ENCODE measurements around the gene ST3GAL4.

ST3GAL4 gene

GRCh38 chr11:126336138-126336541, 19.3 kb upstream of the ST3GAL4 start:
- DNase-seq (ENCODE audit: low spot score) = no peak
- in situ Hi-C loops (cut with MboI; ENCODE audit: low sequenced_read_pairs, unreplicated experiment) = no loop called here

GRCh38 chr11:126336671-126337101, 18.8 kb upstream of the ST3GAL4 start:
- in situ Hi-C loops (cut with MboI; ENCODE audit: low sequenced_read_pairs, unreplicated experiment) = no loop called here
- TF ChIP-seq CTCF (IDR thresholded peaks at IDR 0.05; ENCODE audit: borderline replicate concordance, control extremely low read depth, extremely low read depth, insufficient read depth, missing control alignments) = no peak
- no peak for DNase-seq (ENCODE audit: low spot score)

More at GRCh38 chr11:126336138-126336541, 19.3 kb upstream of the ST3GAL4 start:
- no peak for TF ChIP-seq CTCF (IDR thresholded peaks at IDR 0.05; ENCODE audit: borderline replicate concordance, control extremely low read depth, extremely low read depth, insufficient read depth, missing control alignments)

DNA sequence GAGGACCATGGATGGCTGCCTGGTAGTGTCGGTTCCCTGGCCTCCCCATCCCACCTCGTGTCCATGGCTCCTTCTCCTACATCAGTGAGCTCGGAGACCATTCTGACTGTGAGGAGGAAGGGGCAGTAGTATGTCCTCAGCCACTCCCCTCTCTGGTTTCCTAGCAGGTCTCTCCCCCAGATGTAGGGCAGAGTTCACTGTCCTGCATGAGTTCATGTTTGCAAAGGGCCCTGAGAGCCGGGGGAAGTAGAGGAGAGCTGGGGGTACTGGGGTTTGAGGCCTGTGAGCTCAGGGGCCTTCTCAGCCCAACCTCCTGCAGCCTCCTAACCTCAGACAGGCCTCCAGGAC, 18.4 kb upstream of the ST3GAL4 start:
- in situ Hi-C loops (cut with MboI; ENCODE audit: low sequenced_read_pairs, unreplicated experiment) = no loop called here
- DNase-seq (ENCODE audit: low spot score) = no peak
- no peak for TF ChIP-seq CTCF (IDR thresholded peaks at IDR 0.05; ENCODE audit: borderline replicate concordance, control extremely low read depth, extremely low read depth, insufficient read depth, missing control alignments)

DNA sequence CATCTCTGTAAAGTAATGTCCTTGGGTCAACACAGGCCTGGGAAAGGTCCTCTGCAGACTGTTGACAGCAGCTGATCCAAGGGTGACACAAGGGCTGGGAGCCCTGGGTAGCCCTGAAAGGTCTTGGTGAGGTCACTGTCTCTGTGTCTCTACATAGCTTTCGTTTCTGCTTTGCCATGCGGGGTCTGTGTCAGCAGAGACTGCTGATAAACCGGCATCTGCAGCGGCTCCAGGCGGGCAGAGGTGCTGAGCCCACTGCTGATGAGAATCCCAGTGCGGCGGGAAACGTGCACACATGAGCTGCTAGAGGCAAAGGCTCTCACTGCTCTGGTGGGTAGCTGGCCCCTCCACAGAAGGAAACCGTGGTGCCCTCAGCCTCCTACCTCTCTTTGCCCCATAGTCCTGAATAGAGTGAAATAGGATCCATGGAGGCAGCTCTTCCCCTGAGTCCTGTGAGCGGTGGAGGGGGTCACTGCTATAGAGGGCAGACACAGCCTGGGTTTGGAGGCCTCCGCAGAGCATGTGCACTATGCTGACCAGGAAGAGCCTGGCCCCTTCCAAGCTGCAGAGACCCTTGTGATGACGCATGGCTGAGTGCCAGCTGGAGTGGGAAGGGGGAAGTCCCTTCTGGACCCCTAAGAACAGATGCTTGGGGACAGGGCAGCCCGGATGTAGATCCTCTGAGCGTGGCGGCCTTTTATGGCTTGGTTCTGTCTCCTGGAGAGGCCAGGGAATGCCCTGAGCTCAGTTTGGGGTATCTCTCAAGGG, 17.8 kb upstream of the ST3GAL4 start:
- TF ChIP-seq CTCF (IDR thresholded peaks at IDR 0.05; ENCODE audit: borderline replicate concordance, control extremely low read depth, extremely low read depth, insufficient read depth, missing control alignments) = no peak
- DNase-seq (ENCODE audit: low spot score) = no peak
- in situ Hi-C loops (cut with MboI; ENCODE audit: low sequenced_read_pairs, unreplicated experiment) = no loop called here

- no peak for DNase-seq (ENCODE audit: low spot score)
- in situ Hi-C loops (cut with MboI; ENCODE audit: low sequenced_read_pairs, unreplicated experiment) = no loop called here
- no peak for TF ChIP-seq CTCF (IDR thresholded peaks at IDR 0.05; ENCODE audit: borderline replicate concordance, control extremely low read depth, extremely low read depth, insufficient read depth, missing control alignments)
Measured at GRCh38 chr11:126338346-126339055, 17.0 kb upstream of the ST3GAL4 start.

- no peak for DNase-seq (ENCODE audit: low spot score)
- in situ Hi-C loops (cut with MboI; ENCODE audit: low sequenced_read_pairs, unreplicated experiment) = no loop called here
- no peak for TF ChIP-seq CTCF (IDR thresholded peaks at IDR 0.05; ENCODE audit: borderline replicate concordance, control extremely low read depth, extremely low read depth, insufficient read depth, missing control alignments)
Measured at GRCh38 chr11:126339073-126339862, 16.2 kb upstream of the ST3GAL4 start.
